GM21825 (cell line): ENCODE results near the gene GGCT.
A peak's percentile ranks its signal among the peaks of the same experiment; 100 is the strongest.

ENCODE experiments used
- ATAC-seq: cut with Tn5 transposase; IDR thresholded peaks from one replicate; pipeline ENCODE4 v1.9.1; 2021; ENCODE audit warnings: mild to moderate bottlenecking, moderate library complexity; ENCODE audit not compliant: unreplicated experiment

The GGCT gene

DNA sequence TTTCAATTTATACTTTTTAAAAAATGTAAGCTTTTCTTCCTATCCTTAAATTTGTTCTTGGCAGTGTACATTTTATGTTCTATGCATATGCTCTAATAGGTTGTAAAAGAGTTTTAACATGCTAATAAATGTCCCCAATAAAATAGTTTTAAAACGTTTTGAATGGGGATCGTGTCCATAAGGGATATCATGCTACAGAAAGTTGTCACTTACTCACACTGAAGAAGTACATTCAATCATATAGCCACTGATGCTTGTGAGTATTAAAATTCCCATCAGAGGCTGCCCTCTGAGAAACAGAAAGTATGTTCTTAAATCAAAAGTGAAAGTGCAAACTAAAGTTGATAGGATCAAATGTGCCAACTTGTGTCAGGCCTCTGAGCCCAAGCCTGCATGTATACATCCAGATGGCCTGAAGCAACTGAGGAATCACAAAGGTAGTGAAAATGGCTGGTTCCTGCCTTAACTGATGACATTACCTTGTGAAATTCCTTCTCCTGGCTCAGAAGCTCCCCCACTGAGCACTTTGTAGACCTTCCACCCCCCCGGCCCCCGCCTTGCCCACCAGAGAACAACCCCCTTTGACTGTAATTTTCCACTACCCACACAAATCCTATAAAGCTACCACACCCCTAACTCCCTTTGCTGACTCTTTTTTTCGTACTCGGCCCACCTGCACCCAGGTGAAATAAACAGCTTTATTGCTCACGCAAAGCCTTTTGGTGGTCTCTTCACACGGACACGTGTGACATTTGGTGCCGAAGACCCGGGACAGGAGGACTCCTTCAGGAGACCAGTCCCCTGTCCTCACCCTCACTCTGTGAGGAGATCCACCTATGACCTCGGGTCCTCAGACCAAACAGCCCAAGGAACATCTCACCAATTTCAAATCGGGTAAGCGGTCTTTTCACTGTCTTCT, 25.2 kb downstream of the GGCT start:
- no peak for ATAC-seq

DNA sequence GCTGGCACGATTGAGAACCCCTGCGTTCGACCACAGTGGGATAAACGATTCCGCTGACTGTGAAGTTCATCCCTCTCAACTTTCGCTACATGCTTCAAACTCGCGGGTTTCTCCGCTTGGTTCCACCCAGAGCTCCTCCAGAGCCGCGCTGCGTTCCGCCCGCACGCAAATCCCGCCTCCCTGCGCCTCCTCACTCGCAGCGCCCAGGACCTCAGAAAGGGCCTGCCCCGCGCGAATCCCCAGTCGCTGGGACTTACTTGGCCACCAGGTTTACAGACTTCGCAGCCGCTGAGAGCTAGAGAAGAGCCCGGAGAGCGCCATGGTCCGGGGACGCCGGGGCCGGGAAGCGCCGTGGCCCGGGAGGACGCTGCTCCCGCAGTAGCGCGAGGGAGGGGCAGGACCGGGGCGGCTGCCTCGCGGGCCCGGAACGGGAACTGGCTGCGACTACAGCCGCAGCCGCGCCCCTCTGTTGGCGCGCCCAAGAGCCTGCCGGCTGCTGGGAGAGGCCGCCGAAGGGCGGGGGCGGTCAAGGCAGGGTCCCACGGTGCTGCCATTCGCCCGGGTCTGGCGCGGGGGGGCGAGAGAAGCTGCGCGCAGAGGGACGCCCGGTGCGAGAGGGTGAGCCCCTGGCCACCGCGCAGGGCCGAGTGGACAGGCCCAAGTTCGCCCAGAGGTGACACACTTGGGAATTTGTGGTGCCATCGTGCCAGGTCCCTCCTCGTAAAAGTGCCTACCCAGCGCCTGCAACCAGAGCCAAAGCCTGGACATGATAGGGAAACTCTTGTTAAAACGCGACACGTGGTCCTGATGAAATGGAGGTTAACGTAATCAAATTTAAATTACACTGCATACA, 26.1 kb downstream of the GGCT start, which contains the start of gene NOD1:
Gene NOD1, minus strand, starts transcription at position 436 of the 853 bp plus-strand sequence. CDS start 21,863 bp downstream, outside the sequence.
- peak; percentile 86 for ATAC-seq

DNA sequence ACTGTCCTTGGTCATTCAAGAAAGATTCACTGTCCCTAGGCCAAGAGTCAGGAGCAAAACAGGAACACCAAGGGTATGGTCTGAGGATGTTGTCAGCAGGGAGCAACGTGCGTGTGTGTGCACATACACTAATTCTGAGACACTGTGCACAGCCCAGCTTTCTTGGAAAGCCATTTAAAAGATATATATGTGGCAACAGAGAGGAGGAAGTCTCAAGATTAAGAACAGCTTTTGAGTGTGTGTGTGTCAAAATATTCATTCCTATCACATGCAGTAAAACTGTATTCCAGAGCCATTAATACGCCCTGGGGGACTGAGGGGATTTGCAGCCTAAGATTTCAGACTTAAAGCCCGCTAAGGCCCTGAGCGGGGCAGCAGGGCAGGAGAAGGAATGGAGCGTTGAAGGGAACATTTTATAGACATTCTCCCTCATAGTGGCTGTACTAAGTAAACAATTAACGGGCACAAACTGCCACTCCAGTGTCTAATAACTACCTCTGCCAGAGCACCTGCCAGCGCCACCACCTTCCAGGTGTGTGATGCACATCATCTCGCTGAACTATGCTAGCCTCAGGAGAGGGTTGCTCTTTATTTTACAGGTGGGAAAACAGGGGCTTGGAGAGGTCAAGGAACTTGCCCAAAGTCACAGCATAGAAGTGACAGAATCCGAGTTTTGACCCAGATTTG, 28.0 kb downstream of the GGCT start:
- no peak for ATAC-seq

DNA sequence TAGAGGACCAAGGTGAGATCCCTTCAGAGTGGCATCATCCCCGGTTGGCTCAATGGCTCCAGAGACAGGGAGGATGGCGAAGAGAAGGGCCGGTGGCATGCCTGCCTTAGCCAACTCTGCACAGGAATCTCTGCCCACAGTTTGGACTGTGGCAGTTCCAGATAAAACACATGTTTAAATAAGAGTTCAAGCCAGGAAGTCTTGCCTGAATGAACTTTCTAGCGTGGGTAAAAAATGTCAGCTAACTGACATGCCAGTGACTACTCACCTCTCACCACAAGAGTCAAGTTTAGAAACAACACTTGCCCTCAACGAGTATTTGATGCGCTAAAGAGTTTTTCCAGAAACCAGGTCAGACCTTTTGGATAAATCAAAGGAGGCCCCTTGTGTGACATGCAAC, 29.0 kb downstream of the GGCT start:
- no peak for ATAC-seq

DNA sequence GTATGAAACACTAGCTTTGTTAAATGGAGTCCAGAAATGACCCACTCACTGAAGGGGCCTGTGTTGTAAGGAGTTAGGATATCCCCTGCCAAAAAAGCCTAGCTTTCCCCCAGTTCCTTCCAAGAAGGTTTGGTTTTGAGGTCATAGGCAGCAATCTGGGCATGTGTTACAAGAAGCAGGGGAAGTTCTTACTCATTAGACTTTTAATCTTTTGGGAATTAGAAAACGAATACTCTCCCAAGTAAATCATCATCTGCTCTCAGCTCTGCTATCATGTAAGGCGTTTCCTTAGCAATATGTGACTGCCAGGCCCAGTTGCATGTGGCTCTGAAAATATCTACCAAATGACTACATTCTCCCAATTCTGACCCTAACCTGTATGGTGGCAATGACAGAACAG, 29.7 kb downstream of the GGCT start:
- no peak for ATAC-seq

DNA sequence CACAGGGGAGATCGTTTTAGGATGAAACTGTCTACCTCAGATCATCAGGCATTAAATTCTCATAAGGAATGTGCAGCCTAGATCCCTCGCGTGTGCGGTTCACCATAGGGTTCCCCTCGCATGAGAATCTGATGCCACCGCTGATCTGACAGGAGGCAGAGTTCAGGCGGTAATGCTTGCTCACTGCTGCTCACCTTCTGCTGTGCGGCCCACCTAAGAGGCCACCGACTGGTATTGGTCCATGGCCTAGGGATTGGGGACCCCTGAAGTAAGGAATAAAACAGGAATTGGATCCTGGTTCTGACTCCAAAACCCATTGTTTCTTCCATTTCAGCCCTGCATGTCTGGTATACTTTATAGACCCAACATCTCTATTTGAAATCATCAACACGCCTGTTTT, 30.1 kb downstream of the GGCT start:
- no peak for ATAC-seq

DNA sequence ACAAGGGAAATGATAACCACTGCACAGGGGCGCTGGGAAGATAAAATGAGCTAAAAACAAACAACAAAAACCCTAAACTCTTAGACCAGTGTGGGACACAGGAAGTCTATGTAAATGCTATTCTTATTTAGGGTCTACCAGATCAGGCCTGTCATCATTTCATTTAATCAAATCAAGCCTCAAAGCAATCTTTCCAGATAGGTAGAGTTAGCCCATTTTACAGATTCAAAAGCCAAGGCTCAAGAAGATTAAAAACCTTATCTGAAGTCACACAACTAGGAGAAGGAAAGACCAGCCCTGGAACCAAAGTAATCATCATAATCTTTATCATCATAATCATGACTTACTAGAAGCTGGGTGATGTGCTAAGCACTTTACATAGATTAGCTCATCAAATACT, 30.7 kb downstream of the GGCT start:
- no peak for ATAC-seq

DNA sequence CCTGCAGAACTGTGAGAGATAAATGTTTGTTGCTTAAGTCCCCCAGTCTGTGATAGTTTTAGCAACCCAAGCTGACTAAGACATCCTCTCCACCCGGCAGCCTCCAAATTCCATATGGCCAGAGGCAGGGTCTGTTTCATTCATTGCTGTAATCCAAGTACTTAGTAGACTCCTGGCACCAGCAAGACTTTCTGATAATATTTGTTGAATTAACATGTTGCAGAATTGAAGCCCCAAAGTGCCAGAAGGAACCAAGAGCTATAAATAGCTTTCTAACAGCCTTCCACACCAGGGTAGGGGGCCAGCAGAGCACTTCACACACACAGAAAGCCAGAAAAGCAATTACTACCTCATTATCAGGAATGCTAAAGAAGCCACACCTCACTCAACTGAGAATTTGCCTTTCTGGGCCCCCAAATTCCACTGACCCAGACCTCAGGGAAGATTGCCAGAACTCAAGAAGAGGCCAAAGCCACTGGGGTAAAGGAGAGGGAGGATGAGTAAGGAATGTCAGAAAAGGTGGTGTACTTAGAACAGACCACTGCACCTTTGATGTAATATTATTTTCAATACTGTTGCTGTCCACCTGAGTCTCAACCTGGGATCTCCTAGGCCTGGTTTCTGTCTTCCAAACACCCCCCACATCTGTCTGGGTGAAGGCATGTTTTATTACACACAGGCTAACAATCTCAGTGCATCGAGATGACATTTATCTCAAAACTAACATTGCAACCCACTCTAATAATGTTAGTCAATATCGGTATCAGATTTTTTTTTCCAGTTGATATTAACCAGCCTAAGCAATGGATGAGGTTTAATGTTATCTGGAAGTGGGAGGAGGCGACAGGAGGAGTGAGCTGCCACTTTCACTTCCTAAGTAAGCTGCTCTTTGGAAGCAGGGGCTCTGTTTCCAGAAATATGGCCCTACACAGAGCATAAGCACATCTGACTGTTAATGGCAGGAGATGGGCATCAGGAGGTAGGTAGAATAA, 31.5 kb downstream of the GGCT start:
- ATAC-seq, result no peak

DNA sequence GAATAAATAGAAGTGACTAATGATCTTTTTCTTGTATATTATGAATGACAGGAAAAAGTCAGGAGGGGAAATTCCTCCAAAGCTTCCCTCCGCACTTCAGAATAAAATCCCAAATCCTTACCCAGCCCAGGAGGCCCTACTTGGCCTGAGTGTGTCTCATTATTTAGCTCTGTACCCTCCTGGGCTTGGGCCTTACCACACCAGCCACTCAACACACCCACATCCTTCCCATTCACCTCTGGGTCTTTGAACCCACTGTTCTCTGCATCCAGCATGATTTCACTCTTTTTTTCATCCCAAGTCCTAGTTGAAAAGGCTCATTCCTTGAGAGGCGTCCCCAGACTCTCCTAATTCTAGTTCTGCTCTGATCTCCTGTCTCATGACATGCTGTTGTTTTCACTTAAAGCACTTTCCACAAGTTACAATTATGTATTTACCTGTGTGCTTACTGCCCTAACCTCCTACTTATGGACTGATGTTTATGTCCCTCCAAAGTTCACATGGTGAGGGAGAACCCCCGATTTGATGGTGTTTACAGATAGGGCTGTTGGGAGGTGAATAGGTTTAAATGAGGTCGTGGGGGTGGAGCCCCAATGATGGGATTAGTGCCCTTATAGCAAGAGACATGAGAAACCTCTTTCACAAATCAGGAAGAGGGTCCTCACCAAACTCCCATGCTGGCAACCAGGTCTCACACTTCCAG, 32.4 kb downstream of the GGCT start:
- ATAC-seq, result no peak

DNA sequence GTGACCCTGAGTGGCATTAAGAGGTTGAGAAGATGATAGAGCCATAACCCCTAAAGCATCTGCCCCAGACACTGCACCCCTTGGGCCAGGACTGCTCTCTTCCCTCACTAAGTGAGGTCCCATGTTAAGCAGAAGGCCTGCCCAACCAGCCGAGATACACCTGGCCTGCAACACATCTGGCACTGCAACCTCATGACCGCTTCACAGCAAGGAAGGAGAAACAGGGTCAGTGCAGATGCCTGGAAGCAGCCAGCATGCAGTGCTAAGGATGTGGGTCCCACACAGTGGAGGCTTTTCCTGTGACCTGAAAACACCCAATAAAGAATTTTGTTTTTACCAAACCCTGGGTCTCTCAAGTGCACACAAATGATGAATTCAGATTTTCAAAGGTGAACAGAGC, 33.4 kb downstream of the GGCT start:
- ATAC-seq, result no peak

DNA sequence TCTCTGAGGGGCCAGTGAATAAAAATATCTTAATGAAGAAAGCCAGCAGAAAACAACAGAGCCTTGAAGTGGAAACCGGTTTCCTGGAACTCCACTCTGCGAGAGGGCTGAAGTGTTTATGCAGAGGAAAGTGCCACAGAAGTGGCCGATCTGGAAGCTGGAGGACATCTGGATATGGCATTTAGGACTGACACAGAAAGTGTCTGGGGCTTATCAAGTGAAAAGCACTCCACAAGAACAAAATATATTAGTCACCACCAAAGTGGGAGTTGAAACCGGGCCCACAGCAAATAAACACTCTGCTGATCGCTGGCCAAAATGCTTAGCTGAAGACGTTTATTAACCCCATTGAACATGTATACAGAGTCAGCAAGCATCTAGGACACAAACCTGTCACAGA, 33.9 kb downstream of the GGCT start:
- no peak for ATAC-seq

DNA sequence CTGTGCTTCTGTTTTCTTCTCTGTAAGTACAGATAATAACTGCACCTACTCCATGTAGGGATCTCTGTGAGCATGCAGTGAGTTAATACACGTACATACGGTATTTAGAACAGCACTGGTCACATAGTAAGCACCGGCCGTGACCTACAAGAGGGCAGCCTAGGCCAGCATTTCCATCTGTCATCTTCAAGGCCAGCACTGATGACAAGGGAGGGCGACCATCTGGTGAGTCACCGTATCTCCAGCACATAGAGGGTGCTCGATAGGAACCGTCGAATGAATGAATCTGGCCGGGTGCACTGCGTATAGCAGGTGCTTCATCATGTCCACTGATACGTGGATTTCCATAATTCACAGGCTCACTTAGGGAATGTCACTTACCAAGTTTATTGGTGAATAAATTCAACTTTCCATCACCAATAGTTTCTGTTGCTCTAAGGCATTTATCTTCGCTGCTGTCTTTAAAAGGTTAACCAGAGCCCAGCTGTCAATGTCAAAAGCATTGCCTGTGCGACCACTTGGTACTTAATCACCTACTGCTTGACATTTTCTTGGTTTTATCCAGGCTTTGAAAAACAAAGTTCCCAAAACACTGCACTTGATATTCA, 34.4 kb downstream of the GGCT start:
- ATAC-seq, result no peak

DNA sequence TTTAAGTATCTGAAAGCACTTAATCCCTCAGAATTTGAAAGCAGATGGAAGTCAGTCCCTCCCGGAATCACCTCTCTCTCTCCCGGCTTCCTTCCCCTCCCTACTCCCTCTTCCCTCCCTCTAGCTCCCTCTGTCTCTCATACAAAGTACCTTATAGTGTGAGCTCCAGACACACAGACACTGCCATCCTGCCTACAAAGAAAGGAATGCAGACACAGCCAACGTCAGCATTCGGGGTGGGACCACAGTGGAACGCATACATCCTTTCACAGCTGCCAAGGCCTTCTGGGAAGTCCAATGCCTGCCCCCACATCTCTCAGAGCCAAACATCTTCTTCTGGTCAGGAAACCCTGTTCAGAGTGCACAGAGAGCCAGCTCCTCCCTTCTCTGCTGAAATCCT, 35.3 kb downstream of the GGCT start:
- no peak for ATAC-seq

DNA sequence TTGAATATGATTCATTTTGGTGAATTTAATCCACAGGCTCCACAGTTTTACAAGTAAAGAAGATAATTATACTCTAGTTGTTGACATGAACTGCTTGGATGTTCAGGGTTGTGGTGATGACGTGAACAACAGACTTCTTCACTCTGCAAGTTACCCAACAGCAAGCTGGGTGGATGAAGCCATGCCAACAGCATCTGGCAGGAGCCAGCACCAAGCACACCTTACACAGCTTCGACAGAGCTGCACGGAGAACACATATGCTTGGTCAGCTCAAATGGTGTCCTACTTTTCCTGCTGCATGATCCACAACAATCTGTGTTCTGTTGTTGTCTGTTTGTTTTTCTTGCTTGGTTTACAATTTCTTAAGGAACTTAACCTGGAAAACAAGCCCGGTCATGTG, 35.8 kb downstream of the GGCT start:
- no peak for ATAC-seq

DNA sequence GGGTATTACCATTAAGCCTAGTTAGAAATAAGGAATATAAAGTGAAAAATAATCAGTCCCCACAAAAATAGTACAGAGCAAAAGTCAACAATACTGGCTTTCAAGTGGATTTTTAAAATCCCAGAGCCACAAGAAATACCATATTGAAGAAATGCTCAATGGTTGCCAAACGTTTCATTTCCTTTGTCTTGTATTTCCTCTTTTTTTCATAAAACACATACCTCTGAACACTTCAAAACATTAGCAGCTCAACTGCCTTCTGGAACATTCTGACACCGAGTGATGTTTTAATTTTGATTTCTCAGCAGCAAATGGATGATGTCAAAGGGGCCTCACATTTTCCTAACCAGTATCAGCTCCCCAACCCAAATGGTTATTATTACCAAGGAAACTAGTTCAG, 36.6 kb downstream of the GGCT start:
- ATAC-seq, result no peak

DNA sequence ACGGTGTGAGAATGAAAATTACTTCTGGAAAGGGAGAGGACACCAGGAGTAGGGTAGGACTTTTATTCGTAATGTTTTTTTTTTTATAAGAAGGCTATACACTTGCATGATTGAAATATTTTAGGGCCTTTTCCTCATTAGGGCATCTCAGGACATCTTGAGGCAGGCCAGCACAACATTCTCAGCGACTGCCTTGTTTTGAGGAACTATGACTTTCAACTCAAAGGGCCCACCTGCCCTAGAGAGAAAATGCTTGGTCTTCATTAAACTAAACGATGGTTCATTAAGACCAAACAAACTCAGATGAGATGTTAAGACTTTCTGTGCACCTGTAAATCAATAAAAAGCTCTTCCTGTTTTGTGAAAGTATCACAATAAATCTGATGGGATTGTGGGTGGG, 37.4 kb downstream of the GGCT start:
- ATAC-seq, result no peak

DNA sequence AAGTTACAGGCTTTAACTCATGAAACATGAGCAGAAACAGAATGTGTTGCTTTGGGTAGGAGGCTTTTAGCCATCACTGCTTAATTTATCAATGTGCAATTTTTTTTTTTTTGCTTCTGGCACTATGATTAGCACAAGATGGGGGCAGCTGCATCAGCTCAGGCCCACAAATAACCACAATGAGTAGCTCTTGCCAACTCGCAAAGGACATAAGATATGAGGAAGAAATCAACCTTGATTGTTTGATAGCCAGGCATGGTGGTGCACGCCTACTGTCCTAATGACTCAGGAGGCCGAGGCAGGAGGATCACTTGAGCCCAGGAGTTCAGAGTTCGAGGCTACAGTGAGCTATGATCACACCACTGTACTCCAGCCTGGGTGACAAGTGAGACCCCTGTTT, 38.4 kb downstream of the GGCT start:
- no peak for ATAC-seq

DNA sequence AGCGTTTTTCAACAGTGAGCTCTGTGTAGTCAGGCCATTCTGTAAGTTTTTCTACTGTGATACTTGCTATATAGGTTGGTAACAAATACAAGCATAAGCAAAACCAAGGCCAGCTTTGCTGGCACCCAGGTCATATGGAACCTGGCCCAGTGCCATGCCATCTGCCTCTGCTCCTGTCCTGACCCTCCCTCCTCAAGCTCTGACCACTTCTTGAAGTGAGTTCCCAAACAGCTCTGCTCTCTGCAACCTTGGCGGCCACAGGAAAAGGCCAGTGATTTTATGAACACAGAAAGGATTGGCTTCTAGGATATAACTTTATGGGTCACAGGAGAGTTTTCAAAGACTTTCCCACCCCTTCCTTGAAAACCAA, 38.8 kb downstream of the GGCT start:
- no peak for ATAC-seq
